Ectodermal cell (in vitro differentiated cells): ENCODE data around the gene S100A5.

ENCODE experiments used
- H3K27ac ChIP-seq: 2 replicates; pipeline ENCODE4 v1.7.0; 2013; ENCODE audit warnings: mild to moderate bottlenecking, low read depth, low read length; ENCODE audit not compliant: insufficient read depth, poor library complexity, severe bottlenecking
- H3K27me3 ChIP-seq: 2 replicates; pipeline ENCODE4 v1.7.0; 2013; ENCODE audit warnings: mild to moderate bottlenecking, low read length; ENCODE audit not compliant: insufficient read depth, control insufficient read depth, poor library complexity, severe bottlenecking
- H3K36me3 ChIP-seq: one replicate; pipeline ENCODE4 v1.7.0; 2013; ENCODE audit warnings: low read length; ENCODE audit not compliant: control insufficient read depth, insufficient read depth
- H3K4me1 ChIP-seq: one replicate; pipeline ENCODE4 v1.7.0; 2013; ENCODE audit warnings: low read length; ENCODE audit not compliant: control insufficient read depth, insufficient read depth
- H3K4me3 ChIP-seq: 2 replicates; pipeline ENCODE4 v1.7.0; 2013; ENCODE audit warnings: low read depth, low read length, control low read depth; ENCODE audit not compliant: insufficient read depth
- H3K9me3 ChIP-seq: 2 replicates; pipeline ENCODE4 v1.7.0; 2013; ENCODE audit warnings: mild to moderate bottlenecking, low read length, moderate library complexity; ENCODE audit not compliant: control insufficient read depth
- WGBS, 2 experiments: methylation state at CpG; one replicate each; pipeline ENCODE4 v1.1.7; 2013; ENCODE audit warnings: missing lambda C conversion rate in 2 of 2; 5-methylcytosine and 5-hydroxymethylcytosine counted together

Gene S100A5

DNA sequence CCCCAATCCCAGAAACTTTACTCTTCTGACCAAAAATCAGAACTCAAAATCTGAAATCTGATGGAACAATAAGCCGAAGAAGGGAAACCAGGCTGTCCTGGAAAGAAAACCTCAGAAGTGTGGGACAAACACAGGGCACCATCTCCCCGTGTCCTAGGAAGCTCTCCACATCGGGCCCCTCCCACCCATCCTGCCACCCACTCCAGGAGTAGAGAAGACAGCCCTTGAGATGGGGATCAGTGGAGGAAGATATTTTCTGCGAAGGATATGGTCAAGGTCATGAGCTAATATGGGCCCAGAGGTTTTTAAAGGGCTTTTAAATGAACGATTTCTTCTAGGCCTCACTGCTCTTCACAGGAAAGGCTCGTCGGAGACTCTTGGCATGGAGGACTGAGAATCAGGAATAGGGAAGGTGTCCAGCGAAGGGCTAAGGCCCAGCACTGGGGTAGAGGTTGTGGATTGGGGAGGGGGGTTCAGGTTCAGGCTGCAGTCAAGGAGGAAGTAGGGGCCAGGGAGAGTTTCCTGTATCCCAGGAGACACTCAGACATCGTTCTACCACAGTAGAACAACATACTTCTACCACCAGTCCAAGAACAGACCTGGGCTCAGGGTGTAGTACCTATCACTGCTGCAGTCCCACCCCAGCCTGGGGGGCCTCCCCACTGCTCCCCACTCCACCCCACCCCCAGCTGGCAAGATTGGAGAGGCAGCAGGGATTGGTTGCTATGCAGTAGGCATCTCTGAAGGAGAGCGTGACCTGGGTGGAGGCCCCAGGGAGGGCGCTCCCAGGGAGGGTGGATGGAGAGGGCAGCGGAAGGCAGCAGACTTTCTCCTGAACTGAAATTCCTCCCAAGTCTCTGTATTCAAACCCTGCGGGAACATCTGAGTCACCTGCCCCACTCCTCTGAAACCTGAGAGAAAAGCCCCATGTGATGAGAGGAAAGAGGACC, 1.2 kb upstream of the S100A5 start:
- WGBS, 2 experiments, result 90 to 92% methylated on average over 13 of the region's 13 CpGs
- Histone ChIP-seq H3K36me3 (no peaks in the 10 kb centered on the region), H3K27me3 (no peaks in the 10 kb centered on the region), H3K4me1 (peaks cover 29% of the 10 kb centered on the region), H3K27ac (no peak overlapping the region), H3K4me3 (no peak overlapping the region), H3K9me3 (no peaks in the 10 kb centered on the region)

DNA sequence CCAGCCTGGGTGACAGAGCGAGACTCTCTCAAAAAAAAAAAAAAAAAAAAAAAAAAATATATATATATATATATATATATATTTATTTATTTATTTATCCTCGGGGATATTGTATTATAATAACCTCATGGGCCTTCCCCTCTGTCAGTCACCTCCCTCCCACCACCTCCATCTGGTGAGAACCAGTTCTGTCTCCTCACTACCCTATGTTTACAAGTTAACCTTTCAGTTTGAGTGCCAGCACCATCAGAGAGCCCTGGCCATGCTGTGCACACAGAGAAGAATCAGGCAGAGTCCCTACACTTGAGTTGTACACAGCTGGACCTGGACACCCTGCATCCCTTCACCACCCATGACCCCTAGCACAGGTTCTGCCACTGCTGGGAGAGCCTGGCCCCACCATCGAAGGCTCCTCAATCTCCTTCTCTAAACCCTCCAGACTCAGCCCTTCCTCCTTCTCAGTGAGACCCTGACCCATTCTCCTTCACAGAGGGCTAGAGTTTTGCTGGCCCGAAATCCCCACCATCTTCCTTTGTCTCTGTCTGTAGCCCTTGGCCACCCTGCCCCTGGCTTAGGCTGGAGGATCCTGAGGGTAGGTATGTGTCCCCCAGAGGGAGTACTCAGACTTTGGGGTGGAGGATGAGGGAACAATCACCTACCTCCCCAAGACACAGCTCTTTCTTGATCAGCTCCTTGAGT, 1.2 kb downstream of the S100A5 start:
- Histone ChIP-seq H3K4me1 (peaks cover 14% of the 10 kb centered on the region), H3K4me3 (no peak overlapping the region), H3K9me3 (no peaks in the 10 kb centered on the region), H3K27ac (no peak overlapping the region), H3K36me3 (no peaks in the 10 kb centered on the region), H3K27me3 (peaks cover 4% of the 10 kb centered on the region)
- WGBS, 2 experiments, result 95 to 97% methylated on average over 2 to 3 of the region's 4 CpGs

DNA sequence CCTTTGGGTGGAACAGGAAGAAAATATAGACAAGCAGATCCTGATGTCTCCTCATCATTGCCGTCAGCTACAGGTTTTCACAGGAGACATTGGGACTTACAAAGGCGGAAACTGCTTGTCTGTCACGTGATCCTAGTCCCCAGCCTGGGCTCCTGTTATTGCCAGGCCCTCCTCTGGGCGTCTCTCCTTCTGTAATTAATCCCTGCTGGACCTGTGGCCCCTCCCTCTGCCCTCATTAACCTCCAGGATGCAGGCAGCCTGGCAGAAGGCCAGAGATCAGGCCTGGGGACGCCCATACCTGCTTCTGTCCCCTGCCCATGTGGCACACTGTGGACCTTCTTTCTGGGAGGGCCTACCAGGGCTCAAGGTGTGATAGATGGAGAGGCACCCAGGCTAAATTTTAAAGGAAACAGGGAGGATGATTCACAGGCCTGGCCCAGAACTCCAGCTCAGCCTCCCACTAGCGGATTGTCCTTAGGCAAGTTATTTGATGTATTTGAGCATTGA, 2.4 kb downstream of the S100A5 start:
- 34 to 36% methylated on average over 6 of the region's 6 CpGs for WGBS, 2 experiments
- Histone ChIP-seq H3K4me1 (peaks cover 10% of the 10 kb centered on the region), H3K4me3 (no peak overlapping the region), H3K36me3 (no peaks in the 10 kb centered on the region), H3K9me3 (no peaks in the 10 kb centered on the region), H3K27ac (no peak overlapping the region), H3K27me3 (peaks cover 4% of the 10 kb centered on the region)

DNA sequence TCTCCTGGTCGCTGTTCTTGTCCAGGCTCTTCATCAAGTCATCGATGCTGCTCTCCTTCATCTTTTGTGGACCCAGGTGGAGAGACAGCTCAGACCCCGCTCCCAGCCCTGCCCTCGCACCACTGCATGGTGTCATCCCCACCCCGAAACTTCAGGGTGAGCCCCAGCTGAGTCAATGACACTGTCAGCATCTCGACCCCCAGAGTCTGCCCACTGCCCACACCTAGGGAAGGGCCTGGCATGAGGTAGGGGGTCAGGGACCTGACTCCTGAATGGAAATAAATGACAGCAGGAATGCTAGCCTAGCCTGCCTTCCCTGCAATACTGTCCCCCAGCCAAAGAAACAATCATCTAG, 3.4 kb downstream of the S100A5 start:
- no peak overlapping the region for H3K27ac ChIP-seq
- no peaks in the 10 kb centered on the region for H3K9me3 ChIP-seq
- peaks cover 17% of the 10 kb centered on the region for H3K4me1 ChIP-seq
- peaks cover 4% of the 10 kb centered on the region for H3K27me3 ChIP-seq
- H3K36me3 ChIP-seq, result no peaks in the 10 kb centered on the region
- H3K4me3 ChIP-seq, result no peak overlapping the region
- WGBS, 2 experiments, result 96 to 97% methylated on average over 6 of the region's 6 CpGs

- H3K27me3 ChIP-seq, result peaks cover 4% of the 10 kb centered on the region
- H3K4me3 ChIP-seq, result no peak overlapping the region
- H3K9me3 ChIP-seq, result no peaks in the 10 kb centered on the region
- no peak overlapping the region for H3K27ac ChIP-seq
- 90 to 94% methylated on average over 9 of the region's 9 CpGs for WGBS, 2 experiments
- H3K36me3 ChIP-seq, result no peaks in the 10 kb centered on the region
- H3K4me1 ChIP-seq, result peaks cover 18% of the 10 kb centered on the region
Observed at GRCh38 chr1:153536671-153537375, 3.9 kb downstream of the S100A5 start.

DNA sequence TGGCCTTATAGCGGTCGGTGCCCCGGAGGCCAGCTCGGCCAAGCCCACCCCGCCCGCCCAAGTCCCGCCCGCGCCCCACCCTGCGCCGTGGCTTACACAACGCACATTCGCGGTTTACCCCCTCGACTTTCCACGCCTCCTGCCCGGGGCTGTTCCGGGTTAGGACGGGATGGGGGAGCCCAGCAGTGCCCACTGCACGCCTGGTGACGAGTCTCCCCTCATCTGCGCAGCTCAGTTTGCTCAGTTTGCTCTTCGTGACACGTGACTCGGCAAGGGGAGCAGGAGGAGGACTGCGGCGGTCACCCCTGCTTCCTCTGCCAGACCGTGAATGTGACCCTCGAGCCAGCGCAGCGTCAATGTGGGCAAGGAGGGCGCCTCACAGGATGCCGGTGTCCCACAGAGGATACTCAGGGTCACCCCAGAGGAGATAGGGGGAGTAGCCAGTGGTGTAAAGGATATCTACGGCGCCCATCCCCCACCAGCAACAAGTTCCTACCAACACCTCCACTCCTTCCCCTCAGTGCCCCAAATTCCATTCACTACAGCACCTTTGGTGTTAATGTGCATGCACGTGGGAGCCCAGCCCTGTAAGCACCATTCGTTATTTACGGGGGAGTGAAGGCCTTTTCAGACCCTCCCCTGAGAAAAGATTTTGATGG, 4.6 kb downstream of the S100A5 start:
- Histone ChIP-seq H3K4me3 (peak overlapping the region; percentile 10), H3K27ac (no peak overlapping the region), H3K9me3 (no peaks in the 10 kb centered on the region), H3K27me3 (peaks cover 4% of the 10 kb centered on the region), H3K4me1 (peaks cover 18% of the 10 kb centered on the region), H3K36me3 (no peaks in the 10 kb centered on the region)
- WGBS, 2 experiments, result 65 to 68% methylated on average over 38 of the region's 38 CpGs

- H3K4me3 ChIP-seq, result peak within 1 kb of the TSS; percentile 10
- H3K36me3 ChIP-seq, result no peaks in the 10 kb centered on the region
- no peaks in the 10 kb centered on the region for H3K9me3 ChIP-seq
- peaks cover 18% of the 10 kb centered on the region for H3K4me1 ChIP-seq
- 68 to 70% methylated on average over 18 of the region's 18 CpGs for WGBS, 2 experiments
- H3K27me3 ChIP-seq, result peaks cover 4% of the 10 kb centered on the region
- no peak within 1 kb of the TSS for H3K27ac ChIP-seq
Observed at GRCh38 chr1:153535242-153536011, 5.3 kb downstream of the S100A5 start, which contains the start of gene S100A6. Gene S100A6 (minus strand): TSS chr1:153535991. CDS start chr1:153535339, 652 bp downstream.

GRCh38 chr1:153534925-153535241, 5.9 kb downstream of the S100A5 start:
- Histone ChIP-seq H3K9me3 (no peaks in the 10 kb centered on the region), H3K36me3 (no peaks in the 10 kb centered on the region), H3K4me1 (peaks cover 18% of the 10 kb centered on the region), H3K4me3 (no peak overlapping the region), H3K27ac (no peak overlapping the region), H3K27me3 (peaks cover 4% of the 10 kb centered on the region)
- WGBS, 2 experiments, result 94 to 95% methylated on average over 3 of the region's 3 CpGs

- 95% methylated on average over 7 of the region's 7 CpGs for WGBS, 2 experiments
- no peak overlapping the region for H3K4me3 ChIP-seq
- H3K36me3 ChIP-seq, result no peaks in the 10 kb centered on the region
- peaks cover 18% of the 10 kb centered on the region for H3K4me1 ChIP-seq
- no peak overlapping the region for H3K27ac ChIP-seq
- H3K9me3 ChIP-seq, result no peaks in the 10 kb centered on the region
- peaks cover 4% of the 10 kb centered on the region for H3K27me3 ChIP-seq
Observed at GRCh38 chr1:153534226-153534924, 6.4 kb downstream of the S100A5 start.
